GM10248 (cell line): ENCODE measurements around the gene SMOC2.

Experiments used
- CTCF ChIA-PET: fragments of 300-600 bp; sonication (Branson Sonifier 250); formaldehyde crosslinking; extraction: SDS; loops from one replicate; lab custom pipeline; 2021; ENCODE audit warnings: antibody characterized with exemption; lab: Yijun Ruan, JAX
- POLR2A ChIA-PET: fragments of 350-650 bp; sonication (Branson Sonifier 250); formaldehyde crosslinking; extraction: SDS; loops from one replicate; lab custom pipeline; 2020; ENCODE audit warnings: antibody characterized with exemption; lab: Yijun Ruan, JAX
- DNase-seq: peaks from one replicate; pipeline ENCODE4 v3.0.0; 2012; ENCODE audit errors: extremely low spot score
- CTCF ChIP-seq: IDR thresholded peaks from 2 replicates; pipeline ENCODE4 v1.5.1; 2012; ENCODE audit warnings: mild to moderate bottlenecking, low read depth; ENCODE audit errors: extremely low read depth, missing control alignments, control extremely low read depth

Gene SMOC2

DNA sequence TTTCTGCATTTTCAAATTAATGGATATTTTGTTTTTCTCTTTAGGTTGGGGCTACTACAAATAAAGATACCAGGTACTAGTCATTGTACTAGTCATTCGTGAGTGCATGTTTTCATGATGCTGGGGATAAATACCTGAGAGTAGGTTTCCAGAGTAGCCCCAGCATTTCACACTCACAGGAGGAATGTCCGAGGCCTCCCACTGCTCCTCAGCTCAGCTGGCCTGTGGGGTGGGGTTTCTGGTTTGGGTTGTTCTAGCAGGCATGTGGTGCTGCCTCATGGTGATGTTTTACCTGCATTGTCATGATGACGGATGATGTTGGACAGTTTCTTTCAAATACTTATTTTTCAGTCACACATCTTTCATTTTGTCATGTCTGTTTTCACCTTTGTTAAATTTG lies 144.5 kb downstream of the SMOC2 start:
- ChIA-PET POLR2A (no interaction called here), CTCF (interaction anchor here (0.7 kb wide), 1 partner anchor 16 kb away, joined by 4 read pairs; no protein-coding TSS in a partner anchor)
- no peak for DNase-seq
- TF ChIP-seq CTCF: no peak

- CTCF ChIA-PET: no interaction called here
- no peak for DNase-seq
- POLR2A ChIA-PET: no interaction called here
- no peak for TF ChIP-seq CTCF
Observed at GRCh38 chr6:168589275-168589674, 148.3 kb downstream of the SMOC2 start.

- no peak for TF ChIP-seq CTCF
- no peak for DNase-seq
- CTCF ChIA-PET: no interaction called here
- POLR2A ChIA-PET: no interaction called here
Observed at GRCh38 chr6:168590406-168590805, 149.4 kb downstream of the SMOC2 start.

- no peak for TF ChIP-seq CTCF
- no peak for DNase-seq
- ChIA-PET POLR2A (no interaction called here), CTCF (no interaction called here)
Observed at GRCh38 chr6:168596344-168596743, 155.4 kb downstream of the SMOC2 start.

DNA sequence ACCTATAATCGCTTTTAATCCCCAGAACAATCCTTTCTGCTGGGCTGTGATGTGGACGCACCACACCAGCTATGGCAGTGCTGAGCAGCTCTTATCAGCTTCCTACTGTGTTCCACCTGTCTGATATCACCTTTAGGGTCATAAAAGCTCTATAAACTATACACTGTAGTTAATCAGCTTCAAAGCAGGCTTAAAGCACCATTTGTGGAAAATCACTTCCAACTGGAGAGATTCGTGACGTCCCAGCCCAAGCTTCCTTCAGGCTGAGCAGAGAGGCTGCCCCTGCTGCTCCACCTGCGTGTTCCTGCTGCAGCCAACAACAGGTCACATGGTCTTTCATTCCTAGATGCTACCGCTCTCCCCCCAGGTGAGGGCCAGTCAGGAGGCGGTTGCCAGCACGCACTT lies 156.5 kb downstream of the SMOC2 start:
- no peak for TF ChIP-seq CTCF
- CTCF ChIA-PET: no interaction called here
- DNase-seq: no peak
- POLR2A ChIA-PET: no interaction called here

GRCh38 chr6:168598251-168599117 lies 157.5 kb downstream of the SMOC2 start:
- ChIA-PET CTCF (no interaction called here), POLR2A (no interaction called here)
- no peak for DNase-seq
- TF ChIP-seq CTCF: no peak
